H1 (cell line): ENCODE data around the gene KRTAP12-2. TPM values are rescaled to one million over a fixed set of nuclear protein-coding genes. Genes with fewer than 3 reads are reported as not detected.

Experiments
- CBX5 ChIP-seq: fragments of 300-800, 300-1000 bp; sonication (generic); IDR thresholded peaks from 2 replicates; pipeline ENCODE4 v1.7.1; 2016; ENCODE audit warnings: antibody characterized with exemption, low read length, low read depth
- CTBP2 ChIP-seq: IDR thresholded peaks from 2 replicates; pipeline ENCODE4 v1.7.0; 2011; ENCODE audit warnings: borderline replicate concordance, mild to moderate bottlenecking, moderate library complexity, mixed read lengths, low read length; ENCODE audit not compliant: insufficient read depth, insufficient read length
- EGR1 ChIP-seq: IDR thresholded peaks from 2 replicates; pipeline ENCODE4 v1.6.1; 2011; ENCODE audit warnings: low read depth, low read length, borderline replicate concordance
- EP300 ChIP-seq, 2 experiments: IDR thresholded peaks; 1 replicate in 1 of 2; 2 replicates in 1 of 2; pipeline ENCODE4 v1.6.1; 2011 to 2012; ENCODE audit warnings: low read depth in 2 of 2, low read length in 2 of 2, mild to moderate bottlenecking in 2 of 2, borderline replicate concordance in 1 of 2, inconsistent platforms in 1 of 2, moderate library complexity in 1 of 2
- JUN ChIP-seq: IDR thresholded peaks from 2 replicates; pipeline ENCODE4 v1.6.1; 2011; ENCODE audit warnings: low read depth, mild to moderate bottlenecking, improper control_type of control experiment, low read length
- JUND ChIP-seq: IDR thresholded peaks from 2 replicates; pipeline ENCODE4 v1.6.1; 2011; ENCODE audit warnings: mild to moderate bottlenecking, improper control_type of control experiment, low read length
- RBBP5 ChIP-seq: IDR thresholded peaks from 2 replicates; pipeline ENCODE4 v1.7.1; 2012; ENCODE audit warnings: low read depth, mild to moderate bottlenecking, inconsistent platforms, low read length, moderate library complexity, borderline replicate concordance
- RFX5 ChIP-seq: IDR thresholded peaks from 2 replicates; pipeline ENCODE4 v1.6.1; 2011; ENCODE audit warnings: low read depth, low read length, improper control_type of control experiment, borderline replicate concordance
- RNF2 ChIP-seq: fragments of 200-900, 300-1000 bp; sonication (generic); IDR thresholded peaks from 2 replicates; pipeline ENCODE4 v1.7.1; 2016; ENCODE audit warnings: borderline replicate concordance, low read depth, mild to moderate bottlenecking, antibody characterized with exemption, low read length; ENCODE audit not compliant: poor library complexity, severe bottlenecking; ENCODE audit errors: missing control alignments
- SIX5 ChIP-seq: IDR thresholded peaks from 2 replicates; pipeline ENCODE4 v1.6.1; 2011; ENCODE audit warnings: mild to moderate bottlenecking, low read depth, low read length
- SRF ChIP-seq: IDR thresholded peaks from 2 replicates; pipeline ENCODE4 v1.6.1; 2011; ENCODE audit warnings: mild to moderate bottlenecking, low read depth, low read length, moderate library complexity
- SUZ12 ChIP-seq: fragments of 200-600 bp; sonication (generic); IDR thresholded peaks from 2 replicates; pipeline ENCODE4 v1.6.1; 2012; ENCODE audit warnings: mild to moderate bottlenecking, inconsistent platforms, low read length, moderate library complexity, mixed read lengths
- TAF1 ChIP-seq: IDR thresholded peaks from 2 replicates; pipeline ENCODE4 v1.6.1; 2011; ENCODE audit warnings: mild to moderate bottlenecking, low read depth, low read length
- TCF12 ChIP-seq: IDR thresholded peaks from 2 replicates; pipeline ENCODE4 v1.6.1; 2011; ENCODE audit warnings: low read depth, mild to moderate bottlenecking, low read length
- USF2 ChIP-seq: IDR thresholded peaks from 2 replicates; pipeline ENCODE4 v1.6.1; 2011; ENCODE audit warnings: low read length, improper control_type of control experiment
- polyA plus RNA-seq, 7 experiments: library from polyadenylated mRNA; depleted of rRNA in 3 of 7; stranded (reverse) in 5 of 7; unstranded in 2 of 7; fragments of >200 nt in 5 of 7; fragments of 200-250 nt in 2 of 7; gene quantifications; 1 replicate in 5 of 7; 2 replicates in 1 of 7; 4 replicates in 1 of 7; pipeline versions ENCODE4 v1.2.1 to v1.2.3, GENCODE V29; 2011 to 2013; ENCODE audit warnings: missing spikeins in 2 of 7, mixed read lengths in 2 of 7
- total RNA-seq: library from RNA; stranded (reverse); fragmentation: NEBNext Ultra II Directional; extraction: Animal tissue kit (Norgen Biotek cat#: 25700); gene quantifications from 2 replicates; pipeline ENCODE4 v1.2.1, GENCODE V29; 2021
- TF ChIP-seq, protein P1 (sequence below), 3 experiments: IDR thresholded peaks; 1 replicate in 2 of 3; 2 replicates in 1 of 3; pipeline versions ENCODE4 v1.5.1 to v1.6.1; 2011; ENCODE audit warnings: low read length in 3 of 3, mild to moderate bottlenecking in 3 of 3, inconsistent platforms in 2 of 3, low read depth in 1 of 3, moderate library complexity in 1 of 3; ENCODE audit not compliant: insufficient read depth in 1 of 3; ENCODE audit errors: control extremely low read depth in 1 of 3

Gene KRTAP12-2
- total and polyA plus RNA-seq, 2 of the 8 experiments (the other 6 are each of a cell fraction or from before 2014, with no cell fraction given) = 0.50 TPM; not detected in 1

DNA sequence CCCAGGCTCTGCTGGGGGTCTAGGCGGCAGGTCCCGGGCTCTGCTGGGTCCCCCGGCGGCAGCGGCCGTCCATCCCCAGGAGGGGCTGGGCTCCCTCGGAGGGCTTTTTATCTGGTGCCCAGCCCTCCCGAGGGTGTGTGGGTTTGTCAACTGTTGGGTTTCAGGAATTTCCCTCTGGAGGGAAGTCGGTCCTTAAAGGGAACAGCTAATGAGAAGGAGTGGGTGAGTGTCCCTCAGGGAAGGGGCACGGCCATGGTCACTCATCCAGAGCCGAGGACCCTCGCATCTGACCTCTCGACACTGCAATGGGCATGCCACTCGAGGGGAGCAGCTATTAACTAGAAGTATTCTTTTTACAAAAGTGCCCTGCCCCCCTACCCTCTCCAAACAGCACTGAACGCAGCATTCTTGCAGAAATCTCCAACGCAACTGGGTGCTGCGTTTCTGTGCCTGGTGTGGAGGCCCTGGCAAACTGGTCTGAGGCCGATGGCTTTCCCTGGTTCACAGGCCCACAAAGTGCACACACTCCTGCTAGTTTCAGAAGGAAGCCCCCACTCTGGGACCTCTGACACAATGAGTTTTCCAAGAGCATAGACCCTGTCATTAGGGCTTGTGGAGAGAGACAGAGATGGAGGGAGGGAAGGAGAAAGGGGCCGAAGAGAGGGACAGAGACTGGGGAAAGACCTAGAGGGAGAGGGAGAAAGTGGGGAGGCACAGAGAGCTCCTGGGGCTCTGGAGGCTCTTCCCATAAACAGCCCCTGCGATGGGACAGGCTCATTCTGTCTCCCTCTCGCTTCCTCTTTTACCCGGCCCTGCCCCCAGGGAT, 45.7 kb upstream of the KRTAP12-2 start (continued):
- TF ChIP-seq USF2 (no peak), RBBP5 (no peak), EGR1 (0 out of 2 replicates have a peak, but pooled peaks have one; percentile 54), CBX5 (no peak), JUN (no peak), SIX5 (no peak), TAF1 (no peak), CTBP2 (peak; percentile 94), SUZ12 (peak; percentile 8; the same call in 1 of the 2 replicates), EP300 (IDR thresholded peaks at IDR 0.05; ENCODE audit: borderline replicate concordance in 1 of 2, low read depth in 2 of 2, low read length in 2 of 2) (no peak), SRF (no peak), TCF12 (no peak), JUND (no peak), RNF2 (no peak), RFX5 (no peak)
- TF ChIP-seq, protein P1, sequence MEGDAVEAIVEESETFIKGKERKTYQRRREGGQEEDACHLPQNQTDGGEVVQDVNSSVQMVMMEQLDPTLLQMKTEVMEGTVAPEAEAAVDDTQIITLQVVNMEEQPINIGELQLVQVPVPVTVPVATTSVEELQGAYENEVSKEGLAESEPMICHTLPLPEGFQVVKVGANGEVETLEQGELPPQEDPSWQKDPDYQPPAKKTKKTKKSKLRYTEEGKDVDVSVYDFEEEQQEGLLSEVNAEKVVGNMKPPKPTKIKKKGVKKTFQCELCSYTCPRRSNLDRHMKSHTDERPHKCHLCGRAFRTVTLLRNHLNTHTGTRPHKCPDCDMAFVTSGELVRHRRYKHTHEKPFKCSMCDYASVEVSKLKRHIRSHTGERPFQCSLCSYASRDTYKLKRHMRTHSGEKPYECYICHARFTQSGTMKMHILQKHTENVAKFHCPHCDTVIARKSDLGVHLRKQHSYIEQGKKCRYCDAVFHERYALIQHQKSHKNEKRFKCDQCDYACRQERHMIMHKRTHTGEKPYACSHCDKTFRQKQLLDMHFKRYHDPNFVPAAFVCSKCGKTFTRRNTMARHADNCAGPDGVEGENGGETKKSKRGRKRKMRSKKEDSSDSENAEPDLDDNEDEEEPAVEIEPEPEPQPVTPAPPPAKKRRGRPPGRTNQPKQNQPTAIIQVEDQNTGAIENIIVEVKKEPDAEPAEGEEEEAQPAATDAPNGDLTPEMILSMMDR (IDR thresholded peaks at IDR 0.05; ENCODE audit: control extremely low read depth in 1 of 3, insufficient read depth in 1 of 3, low read depth in 1 of 3, low read length in 3 of 3) = no peak
